Progenitor cell of endocrine pancreas (in vitro differentiated cells): ENCODE results near the gene TRAPPC3. TPM values are rescaled to one million over a fixed set of nuclear protein-coding genes. Genes with fewer than 3 reads are reported as not detected.
A peak's percentile ranks its signal among the peaks of the same experiment; 100 is the strongest.

Source experiments
- DNase-seq: peaks from one replicate; pipeline ENCODE4 v3.0.0; 2021; ENCODE audit warnings: low spot score; ENCODE audit not compliant: unreplicated experiment
- H3K27ac Mint-ChIP-seq: 2 replicates; pipeline ENCODE4 v1.8.0; 2021; ENCODE audit warnings: mild to moderate bottlenecking, moderate library complexity, mixed read lengths
- H3K27me3 Mint-ChIP-seq: 2 replicates; pipeline ENCODE4 v1.8.0; 2021; ENCODE audit warnings: mixed read lengths
- H3K36me3 Mint-ChIP-seq: 2 replicates; pipeline ENCODE4 v1.8.0; 2022; ENCODE audit warnings: mixed read lengths; ENCODE audit not compliant: insufficient read depth
- H3K4me1 Mint-ChIP-seq: 2 replicates; pipeline ENCODE4 v1.8.0; 2021; ENCODE audit warnings: low read depth, mixed read lengths
- H3K4me3 Mint-ChIP-seq: 2 replicates; pipeline ENCODE4 v1.8.0; 2021; ENCODE audit warnings: low read depth, mild to moderate bottlenecking, moderate library complexity, mixed read lengths
- H3K9me3 Mint-ChIP-seq: 2 replicates; pipeline ENCODE4 v1.8.0; 2021; ENCODE audit warnings: low read depth, mixed read lengths
- CTCF ChIP-seq: fragments of 200-600 bp; sonication (generic); IDR thresholded peaks from one replicate; pipeline ENCODE4 v1.5.0; 2021; ENCODE audit warnings: antibody characterized with exemption, mild to moderate bottlenecking; ENCODE audit not compliant: unreplicated experiment
- total RNA-seq: library from RNA; stranded (reverse); gene quantifications from 2 replicates; pipeline ENCODE4 v1.2.1, GENCODE V29; 2021

The TRAPPC3 gene
- total RNA-seq, 1 donor from 2014 or later = 63.6 TPM

DNA sequence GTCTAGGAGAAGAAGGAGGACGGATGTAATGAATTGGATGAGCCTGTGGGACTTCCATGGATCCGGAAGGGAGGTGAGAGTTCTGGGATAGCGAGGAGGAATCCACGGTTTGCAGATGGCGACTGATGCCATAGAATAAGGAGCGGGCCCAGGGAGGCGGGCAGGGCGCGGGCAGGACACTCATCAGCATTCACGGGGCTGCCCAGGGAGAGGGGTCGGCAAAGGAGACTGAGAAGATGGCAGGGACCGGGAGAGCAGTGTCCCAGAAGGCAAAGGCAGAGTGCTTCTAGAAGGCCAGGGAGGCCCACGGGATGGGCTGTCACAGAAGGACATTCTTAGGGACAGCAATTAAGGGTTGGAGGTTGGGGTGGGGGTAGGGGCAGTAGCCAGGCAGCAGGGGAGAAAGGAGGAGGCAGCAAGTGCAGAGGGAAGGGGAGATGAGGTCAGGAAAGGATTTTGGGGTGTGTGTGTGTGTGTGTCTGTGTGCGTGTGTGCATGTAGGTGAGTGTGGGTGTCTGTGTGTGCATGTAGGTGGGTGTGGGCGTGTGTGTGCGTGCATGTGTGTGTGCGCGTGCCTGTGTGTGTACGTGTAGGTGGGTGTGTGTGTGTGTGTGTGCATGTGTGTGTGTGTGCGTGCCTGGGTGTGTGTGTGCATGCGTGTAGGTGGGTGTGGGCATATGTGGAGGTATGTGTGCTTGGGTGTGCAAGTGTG is 23.1 kb downstream of the TRAPPC3 start:
- Mint-ChIP-seq H3K9me3 (no peaks in the 10 kb centered on the region), H3K36me3 (no peaks in the 10 kb centered on the region), H3K27me3 (peaks cover 43% of the 10 kb centered on the region), H3K27ac (peak overlapping the region; percentile 53), H3K4me3 (no peak overlapping the region), H3K4me1 (peaks cover 10% of the 10 kb centered on the region)
- DNase-seq = no peak
- TF ChIP-seq CTCF = no peak

DNA sequence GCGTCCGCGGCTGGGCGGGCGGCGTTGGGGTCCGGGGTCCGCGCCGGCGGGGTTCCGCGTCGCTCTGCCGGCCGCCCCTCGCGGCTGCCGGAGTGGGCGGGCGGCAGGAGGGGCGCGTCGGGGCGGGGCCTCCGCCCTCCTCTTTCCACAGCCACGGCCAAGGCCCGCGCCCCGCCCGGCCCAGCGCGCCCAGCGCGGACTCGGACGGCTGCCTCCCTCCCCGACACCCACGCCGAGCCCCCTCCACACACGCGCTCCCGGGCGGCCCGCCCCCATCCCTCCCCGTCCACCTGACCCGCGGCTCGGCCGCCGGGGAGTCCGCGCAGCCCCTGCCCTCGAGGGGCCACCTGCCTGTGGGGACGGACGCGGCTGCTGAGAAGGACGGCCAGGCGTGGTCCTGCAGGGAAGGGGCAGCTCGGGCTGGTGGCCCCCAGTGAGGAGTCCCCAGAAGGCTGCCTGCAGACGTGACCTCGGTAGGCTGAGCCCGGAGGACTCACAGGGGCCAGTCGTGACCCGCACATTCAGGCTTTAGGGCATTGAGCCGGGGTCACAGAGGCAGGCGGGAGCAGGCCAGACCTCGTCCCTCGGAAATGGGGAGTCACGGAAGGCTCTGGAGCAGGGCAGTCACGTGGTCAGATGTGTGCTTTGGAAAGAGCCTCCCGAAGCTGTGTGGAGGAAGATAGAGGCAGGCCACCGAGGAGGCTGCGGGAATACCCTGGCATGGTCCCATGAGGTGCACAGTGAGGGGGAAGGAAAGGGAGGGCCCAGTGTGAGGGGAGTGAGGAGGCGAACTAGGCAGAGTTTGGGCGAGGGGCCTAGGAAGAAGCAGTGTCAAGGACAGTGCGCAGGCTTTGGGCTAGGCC is 23.9 kb downstream of the TRAPPC3 start, which contains the start of gene COL8A2:
COL8A2 (minus strand) TSS at position 94 of the 863 bp plus-strand sequence. CDS start 24,980 bp downstream, outside the sequence.
- TF ChIP-seq CTCF = no peak
- Mint-ChIP-seq H3K27me3 (peaks cover 43% of the 10 kb centered on the region), H3K9me3 (no peaks in the 10 kb centered on the region), H3K27ac (peak within 1 kb of the TSS; percentile 53), H3K36me3 (no peaks in the 10 kb centered on the region), H3K4me3 (peak within 1 kb of the TSS; percentile 63), H3K4me1 (peaks cover 10% of the 10 kb centered on the region)
- no peak for DNase-seq

DNA sequence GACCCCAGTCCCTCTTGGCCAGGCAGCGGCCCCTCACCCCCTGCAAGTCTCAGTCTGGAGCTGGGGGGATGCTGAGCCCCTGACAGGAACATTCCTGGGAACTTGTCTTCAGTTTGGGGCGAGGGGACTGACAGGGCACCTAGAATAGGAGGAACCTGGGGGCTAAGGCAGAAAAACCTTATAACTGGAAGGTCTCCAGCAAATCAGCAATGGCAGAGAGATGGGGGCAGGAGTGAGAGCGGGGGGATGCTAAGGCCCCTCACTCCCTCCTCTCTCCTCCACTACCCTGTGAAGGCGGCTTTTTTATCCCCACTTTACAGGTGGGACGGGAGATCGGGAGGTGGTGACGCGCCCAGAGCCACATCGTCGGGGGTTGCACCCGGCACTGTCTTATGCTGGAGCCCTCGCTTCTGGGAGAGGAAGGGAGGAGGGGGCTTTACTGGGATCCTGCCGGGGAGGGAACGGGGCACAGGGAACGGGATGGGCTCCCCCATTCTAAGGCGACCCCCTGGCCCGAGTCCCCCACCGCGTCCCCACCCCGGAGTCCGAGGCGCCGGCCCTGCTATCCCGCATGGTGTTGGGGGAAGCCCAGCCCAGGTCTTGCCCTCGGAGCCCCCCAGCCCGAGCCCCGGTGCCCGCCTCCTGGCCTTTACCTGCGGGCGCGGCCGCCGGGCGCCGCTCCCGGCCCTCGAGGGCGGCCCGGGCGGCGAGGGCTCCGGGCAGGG is 24.7 kb downstream of the TRAPPC3 start:
- no peak for DNase-seq

GRCh38 chr1:36123356-36123755 is 25.9 kb downstream of the TRAPPC3 start:
- TF ChIP-seq CTCF = no peak
- peaks cover 46% of the 10 kb centered on the region for H3K27me3 Mint-ChIP-seq
- H3K36me3 Mint-ChIP-seq = no peaks in the 10 kb centered on the region
- DNase-seq = no peak
- H3K4me3 Mint-ChIP-seq = no peak overlapping the region
- H3K9me3 Mint-ChIP-seq = no peaks in the 10 kb centered on the region
- H3K27ac Mint-ChIP-seq = peak overlapping the region; percentile 8
- H3K4me1 Mint-ChIP-seq = peaks cover 10% of the 10 kb centered on the region

More for the DNA sequence above, 24.7 kb downstream of the TRAPPC3 start:
- peaks cover 10% of the 10 kb centered on the region for H3K4me1 Mint-ChIP-seq
- TF ChIP-seq CTCF = no peak
- no peak overlapping the region for H3K27ac Mint-ChIP-seq
- no peaks in the 10 kb centered on the region for H3K36me3 Mint-ChIP-seq
- H3K4me3 Mint-ChIP-seq = peak overlapping the region; percentile 63
- H3K9me3 Mint-ChIP-seq = no peaks in the 10 kb centered on the region
- H3K27me3 Mint-ChIP-seq = peaks cover 46% of the 10 kb centered on the region
